Stomach smooth muscle (tissue), 2 donors: ENCODE data around the gene CRABP1.

Experiments used
- H3K27ac ChIP-seq: one replicate; pipeline ENCODE4 v1.7.0; 2013; ENCODE audit warnings: mild to moderate bottlenecking, low read length, inconsistent platforms
- H3K27me3 ChIP-seq, 2 donors: one replicate each; pipeline ENCODE4 v1.7.0; 2013; ENCODE audit warnings: low read length in 2 of 2; ENCODE audit not compliant: insufficient read depth in 2 of 2, control insufficient read depth in 1 of 2
- H3K36me3 ChIP-seq, 2 donors: one replicate each; pipeline ENCODE4 v1.7.0; 2013; ENCODE audit warnings: low read length in 2 of 2; ENCODE audit not compliant: control insufficient read depth in 2 of 2, insufficient read depth in 2 of 2
- H3K4me1 ChIP-seq: one replicate; pipeline ENCODE4 v1.7.0; 2013; ENCODE audit warnings: low read length; ENCODE audit not compliant: control insufficient read depth, insufficient read depth
- H3K4me3 ChIP-seq, 2 donors: one replicate each; pipeline ENCODE4 v1.7.0; 2013; ENCODE audit warnings: low read length in 2 of 2
- H3K9ac ChIP-seq, 2 donors: one replicate each; pipeline ENCODE4 v1.7.0; 2013; ENCODE audit warnings: low read length in 2 of 2, mild to moderate bottlenecking in 1 of 2
- H3K9me3 ChIP-seq, 2 donors: one replicate each; pipeline ENCODE4 v1.7.0; 2013; ENCODE audit warnings: low read length in 2 of 2; ENCODE audit not compliant: control insufficient read depth in 2 of 2
- donor health status: healthy.
- donor health status: Pancreatic carcinoma.

Gene CRABP1

GRCh38 chr15:78391781-78392180 lies 51.6 kb downstream of the CRABP1 start:
- H3K27me3 ChIP-seq, result peaks cover 0 to 3% of the 10 kb centered on the region in 2 donors

DNA sequence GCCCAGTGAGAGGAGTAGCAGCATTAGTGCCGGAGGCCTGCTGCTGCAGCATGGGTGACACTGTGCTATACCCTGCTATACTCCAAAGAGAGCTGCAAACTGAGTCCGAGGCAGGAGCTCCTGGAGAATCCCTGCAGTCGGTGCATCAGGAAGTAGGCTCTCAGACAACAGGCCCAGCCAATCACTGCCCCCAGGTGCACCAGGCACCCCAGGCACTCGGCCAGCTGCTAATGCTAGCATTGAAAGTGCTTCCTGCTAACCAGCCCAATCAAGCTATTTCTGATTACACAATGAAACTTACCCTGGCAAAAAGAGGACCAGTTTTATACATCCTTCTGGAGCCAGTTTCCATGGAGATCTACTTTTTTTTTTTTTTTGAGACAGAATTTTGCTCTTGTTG lies 52.3 kb downstream of the CRABP1 start:
- Histone ChIP-seq H3K9ac (no peak overlapping the region), H3K4me1 (peaks cover 12% of the 10 kb centered on the region), H3K36me3 (no peaks in the 10 kb centered on the region), H3K4me3 (no peak overlapping the region), H3K27ac (no peak overlapping the region), H3K9me3 (no peaks in the 10 kb centered on the region), H3K27me3 (peaks cover 0 to 3% of the 10 kb centered on the region in 2 donors)

More at GRCh38 chr15:78391781-78392180, 51.6 kb downstream of the CRABP1 start:
- H3K9ac ChIP-seq, result no peak overlapping the region
- H3K4me3 ChIP-seq, result no peak overlapping the region
- no peaks in the 10 kb centered on the region for H3K36me3 ChIP-seq
- H3K27ac ChIP-seq, result no peak overlapping the region
- no peaks in the 10 kb centered on the region for H3K9me3 ChIP-seq
- peaks cover 6% of the 10 kb centered on the region for H3K4me1 ChIP-seq

DNA sequence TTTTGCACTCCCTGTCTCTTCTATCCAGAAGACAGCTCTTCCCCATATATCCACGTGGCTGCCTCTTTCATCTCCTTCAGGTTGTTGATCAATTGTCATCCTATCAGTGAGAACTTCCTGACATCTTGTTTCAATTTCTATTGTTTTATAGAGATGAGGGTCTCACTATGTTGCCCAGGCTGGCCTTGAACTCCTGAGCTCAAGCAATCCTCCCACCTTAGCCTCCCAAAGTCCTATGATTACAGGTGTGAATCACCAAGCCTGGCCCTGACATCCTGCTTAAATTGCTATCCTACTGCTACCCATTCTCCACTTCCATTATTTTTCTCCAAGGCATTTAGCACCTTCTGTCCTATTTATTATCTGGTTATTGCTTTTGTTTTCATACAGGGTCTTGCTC lies 53.0 kb downstream of the CRABP1 start:
- H3K9me3 ChIP-seq, result no peaks in the 10 kb centered on the region

DNA sequence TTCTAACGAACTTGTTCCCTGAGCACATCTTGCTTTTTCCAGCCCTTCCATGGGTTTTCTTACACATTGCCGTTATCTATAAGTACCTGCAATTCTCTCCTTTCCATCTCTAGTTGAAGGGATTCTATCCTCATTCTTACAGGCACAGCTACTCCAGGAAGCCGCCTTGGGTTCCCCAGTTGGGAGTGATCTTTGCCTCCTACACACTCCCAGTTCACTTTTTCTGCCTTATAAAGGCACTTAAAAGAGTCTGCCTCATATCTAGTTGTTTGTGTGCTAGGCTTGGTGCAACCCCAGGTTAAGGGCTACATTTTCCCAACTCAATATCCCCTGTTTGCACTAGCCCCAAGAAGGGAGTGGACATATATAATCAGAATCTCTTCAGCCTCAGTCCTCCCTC lies 53.9 kb downstream of the CRABP1 start:
- H3K27ac ChIP-seq, result no peak overlapping the region
- H3K9ac ChIP-seq, result no peak overlapping the region
- no peaks in the 10 kb centered on the region for H3K36me3 ChIP-seq
- peaks cover 0 to 3% of the 10 kb centered on the region in 2 donors for H3K27me3 ChIP-seq
- H3K4me3 ChIP-seq, result no peak overlapping the region
- H3K4me1 ChIP-seq, result peaks cover 13% of the 10 kb centered on the region
- no peaks in the 10 kb centered on the region for H3K9me3 ChIP-seq

More for the DNA sequence above, 53.0 kb downstream of the CRABP1 start:
- no peak overlapping the region for H3K27ac ChIP-seq
- H3K4me1 ChIP-seq, result peaks cover 13% of the 10 kb centered on the region
- H3K9ac ChIP-seq, result no peak overlapping the region
- H3K36me3 ChIP-seq, result no peaks in the 10 kb centered on the region
- peaks cover 0 to 3% of the 10 kb centered on the region in 2 donors for H3K27me3 ChIP-seq
- H3K4me3 ChIP-seq, result no peak overlapping the region

GRCh38 chr15:78394981-78395616 lies 54.9 kb downstream of the CRABP1 start:
- H3K9me3 ChIP-seq, result no peaks in the 10 kb centered on the region
- H3K27me3 ChIP-seq, result peaks cover 0 to 3% of the 10 kb centered on the region in 2 donors
- no peak overlapping the region for H3K9ac ChIP-seq
- no peak overlapping the region for H3K27ac ChIP-seq
- no peak overlapping the region for H3K4me3 ChIP-seq
- peaks cover 9% of the 10 kb centered on the region for H3K4me1 ChIP-seq
- H3K36me3 ChIP-seq, result no peaks in the 10 kb centered on the region

DNA sequence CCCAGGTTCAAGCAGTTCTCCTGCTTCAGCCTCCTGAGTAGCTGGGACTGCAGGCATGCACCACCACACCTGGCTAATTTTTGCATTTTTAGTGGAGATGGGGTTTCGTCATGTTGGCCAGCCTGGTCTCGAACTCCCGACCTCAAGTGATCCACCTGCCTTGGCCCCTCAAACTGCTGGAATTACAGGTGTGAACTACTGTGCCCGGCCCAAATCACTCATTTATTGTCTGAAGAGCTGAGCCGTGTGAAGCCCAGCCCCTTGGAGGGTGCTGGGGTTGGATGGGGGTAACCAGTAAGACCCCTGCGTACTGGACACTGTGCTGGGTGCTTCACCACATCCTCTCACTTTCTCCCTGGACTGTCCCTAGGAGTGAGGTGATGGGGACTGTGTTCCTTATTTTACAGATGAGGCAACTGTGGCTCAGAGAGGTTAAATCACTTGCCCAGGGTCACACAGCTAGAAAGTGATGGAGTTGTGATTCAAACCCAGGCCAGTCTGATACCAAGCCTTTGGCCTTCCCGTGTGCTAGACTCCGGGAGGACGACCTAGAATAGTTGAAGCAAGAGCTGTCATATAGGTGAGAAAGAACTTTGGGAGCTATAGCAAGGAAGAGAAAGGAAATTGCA lies 56.1 kb downstream of the CRABP1 start:
- Histone ChIP-seq H3K4me1 (peaks cover 9% of the 10 kb centered on the region), H3K27me3 (peaks cover 0 to 3% of the 10 kb centered on the region in 2 donors), H3K9ac (no peak overlapping the region), H3K36me3 (no peaks in the 10 kb centered on the region), H3K4me3 (no peak overlapping the region), H3K27ac (no peak overlapping the region), H3K9me3 (no peaks in the 10 kb centered on the region)

- Histone ChIP-seq H3K9ac (no peak overlapping the region), H3K9me3 (no peaks in the 10 kb centered on the region), H3K4me3 (no peak overlapping the region), H3K27ac (no peak overlapping the region), H3K27me3 (peaks cover 3 to 5% of the 10 kb centered on the region in 2 donors), H3K36me3 (no peaks in the 10 kb centered on the region), H3K4me1 (peaks cover 9% of the 10 kb centered on the region)
Measured at GRCh38 chr15:78396976-78397375, 56.8 kb downstream of the CRABP1 start.

- peaks cover 9% of the 10 kb centered on the region for H3K4me1 ChIP-seq
Measured at GRCh38 chr15:78397382-78397781, 57.2 kb downstream of the CRABP1 start.

More at GRCh38 chr15:78397382-78397781, 57.2 kb downstream of the CRABP1 start:
- no peaks in the 10 kb centered on the region for H3K9me3 ChIP-seq
- H3K27ac ChIP-seq, result no peak overlapping the region
- no peak overlapping the region for H3K9ac ChIP-seq
- H3K4me3 ChIP-seq, result no peak overlapping the region
- H3K36me3 ChIP-seq, result no peaks in the 10 kb centered on the region
- peaks cover 4 to 5% of the 10 kb centered on the region in 2 donors for H3K27me3 ChIP-seq
